Ascending aorta (tissue), 2 donors: ENCODE data around the gene ISLR. TPM values are rescaled to one million over a fixed set of nuclear protein-coding genes. Genes with fewer than 3 reads are reported as not detected.

Experiments
- DNase-seq, 2 donors: peaks; one replicate each; pipeline ENCODE4 v3.0.0-alpha.2; 2019; ENCODE audit warnings: low spot score in 2 of 2
- H3K27ac ChIP-seq, 2 donors: fragments of 200-600 bp; sonication (generic); one replicate each; pipeline ENCODE4 v1.5.1; 2016 to 2017; ENCODE audit warnings: mild to moderate bottlenecking in 1 of 2
- H3K27me3 ChIP-seq: fragments of 200-600 bp; sonication (generic); one replicate; pipeline ENCODE4 v1.5.1; 2017
- H3K36me3 ChIP-seq, 2 donors: fragments of 200-600 bp; sonication (generic); one replicate each; pipeline ENCODE4 v1.5.1; 2016
- H3K4me1 ChIP-seq, 2 donors: fragments of 200-600 bp; sonication (generic); one replicate each; pipeline ENCODE4 v1.5.1; 2016 to 2017; ENCODE audit warnings: mild to moderate bottlenecking in 1 of 2
- H3K4me3 ChIP-seq, 2 donors: fragments of 200-600 bp; sonication (generic); one replicate each; pipeline ENCODE4 v1.5.1; 2016 to 2017; ENCODE audit warnings: mild to moderate bottlenecking in 1 of 2
- H3K9me3 ChIP-seq, 2 donors: fragments of 200-600 bp; sonication (generic); one replicate each; pipeline ENCODE4 v1.5.1; 2016
- intact Hi-C: fragments of 100-400 bp; cut with DNase I; formaldehyde crosslinking; loops from one replicate; pipeline ENCODE4 v1.15.1; 2023
- total RNA-seq: library from RNA; depleted of rRNA; stranded (reverse); fragments of >200 nt; gene quantifications from one replicate; pipeline ENCODE4 v1.1.0, GENCODE V29; 2016
- TF ChIP-seq, protein P1 (sequence below), 3 experiments: fragments of 200-600 bp in 2 of 3; fragments of 450-650 bp in 1 of 3; sonication (generic) in 2 of 3; IDR thresholded peaks; one replicate each; pipeline ENCODE4 v1.5.1; 2016 to 2019; ENCODE audit warnings: antibody characterized with exemption in 3 of 3, mild to moderate bottlenecking in 1 of 3, moderate library complexity in 1 of 3

Gene ISLR, protein sequence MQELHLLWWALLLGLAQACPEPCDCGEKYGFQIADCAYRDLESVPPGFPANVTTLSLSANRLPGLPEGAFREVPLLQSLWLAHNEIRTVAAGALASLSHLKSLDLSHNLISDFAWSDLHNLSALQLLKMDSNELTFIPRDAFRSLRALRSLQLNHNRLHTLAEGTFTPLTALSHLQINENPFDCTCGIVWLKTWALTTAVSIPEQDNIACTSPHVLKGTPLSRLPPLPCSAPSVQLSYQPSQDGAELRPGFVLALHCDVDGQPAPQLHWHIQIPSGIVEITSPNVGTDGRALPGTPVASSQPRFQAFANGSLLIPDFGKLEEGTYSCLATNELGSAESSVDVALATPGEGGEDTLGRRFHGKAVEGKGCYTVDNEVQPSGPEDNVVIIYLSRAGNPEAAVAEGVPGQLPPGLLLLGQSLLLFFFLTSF
- total RNA-seq: 211 TPM

DNA sequence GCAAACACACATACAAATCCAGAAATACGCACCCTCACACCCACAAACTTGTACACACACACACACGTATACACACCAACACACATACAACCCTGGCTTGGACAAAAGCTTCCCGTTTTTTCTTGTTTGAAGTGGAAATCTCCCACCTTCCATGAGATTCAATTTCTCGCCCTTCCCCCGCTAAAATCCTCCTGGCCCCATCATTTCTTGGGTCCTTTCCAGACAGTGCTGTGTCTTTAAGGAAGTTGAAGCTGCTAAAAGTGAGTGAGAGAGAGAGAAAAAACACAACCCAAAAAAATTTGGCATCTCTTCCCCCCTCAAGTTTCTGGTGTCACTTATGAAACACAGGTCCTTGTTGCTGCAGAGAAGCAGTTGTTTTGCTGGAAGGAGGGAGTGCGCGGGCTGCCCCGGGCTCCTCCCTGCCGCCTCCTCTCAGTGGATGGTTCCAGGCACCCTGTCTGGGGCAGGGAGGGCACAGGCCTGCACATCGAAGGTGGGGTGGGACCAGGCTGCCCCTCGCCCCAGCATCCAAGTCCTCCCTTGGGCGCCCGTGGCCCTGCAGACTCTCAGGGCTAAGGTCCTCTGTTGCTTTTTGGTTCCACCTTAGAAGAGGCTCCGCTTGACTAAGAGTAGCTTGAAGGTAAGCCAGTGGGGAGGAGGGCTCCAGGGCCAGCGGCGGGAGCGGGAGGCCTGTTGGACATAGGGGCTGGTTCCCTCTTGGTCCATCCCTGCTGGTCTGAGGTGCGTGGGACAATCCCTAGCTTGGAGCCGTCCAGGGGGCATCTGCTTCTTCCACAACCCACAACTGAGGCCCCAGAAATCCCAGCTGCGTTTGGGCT, at the start of gene ISLR:
ISLR (plus strand) TSS at position 331 of the 839 bp plus-strand sequence. CDS start 1,149 bp downstream, outside the sequence.
- TF ChIP-seq, protein P1, sequence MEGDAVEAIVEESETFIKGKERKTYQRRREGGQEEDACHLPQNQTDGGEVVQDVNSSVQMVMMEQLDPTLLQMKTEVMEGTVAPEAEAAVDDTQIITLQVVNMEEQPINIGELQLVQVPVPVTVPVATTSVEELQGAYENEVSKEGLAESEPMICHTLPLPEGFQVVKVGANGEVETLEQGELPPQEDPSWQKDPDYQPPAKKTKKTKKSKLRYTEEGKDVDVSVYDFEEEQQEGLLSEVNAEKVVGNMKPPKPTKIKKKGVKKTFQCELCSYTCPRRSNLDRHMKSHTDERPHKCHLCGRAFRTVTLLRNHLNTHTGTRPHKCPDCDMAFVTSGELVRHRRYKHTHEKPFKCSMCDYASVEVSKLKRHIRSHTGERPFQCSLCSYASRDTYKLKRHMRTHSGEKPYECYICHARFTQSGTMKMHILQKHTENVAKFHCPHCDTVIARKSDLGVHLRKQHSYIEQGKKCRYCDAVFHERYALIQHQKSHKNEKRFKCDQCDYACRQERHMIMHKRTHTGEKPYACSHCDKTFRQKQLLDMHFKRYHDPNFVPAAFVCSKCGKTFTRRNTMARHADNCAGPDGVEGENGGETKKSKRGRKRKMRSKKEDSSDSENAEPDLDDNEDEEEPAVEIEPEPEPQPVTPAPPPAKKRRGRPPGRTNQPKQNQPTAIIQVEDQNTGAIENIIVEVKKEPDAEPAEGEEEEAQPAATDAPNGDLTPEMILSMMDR (IDR thresholded peaks at IDR 0.05): no peak
- intact Hi-C loops: loop anchor here (2.0 kb wide), 1 partner anchor 17 kb away; no protein-coding TSS in a partner anchor
- no peak for DNase-seq
- Histone ChIP-seq H3K36me3 (peaks cover 0 to 7% of the 10 kb centered on the region in 2 donors), H3K4me3 (peak within 1 kb of the TSS; percentile 51 to 57), H3K4me1 (peaks cover 37 to 61% of the 10 kb centered on the region in 2 donors), H3K27ac (peak within 1 kb of the TSS; percentile 83 to 85), H3K9me3 (no peaks in the 10 kb centered on the region), H3K27me3 (no peaks in the 10 kb centered on the region)

DNA sequence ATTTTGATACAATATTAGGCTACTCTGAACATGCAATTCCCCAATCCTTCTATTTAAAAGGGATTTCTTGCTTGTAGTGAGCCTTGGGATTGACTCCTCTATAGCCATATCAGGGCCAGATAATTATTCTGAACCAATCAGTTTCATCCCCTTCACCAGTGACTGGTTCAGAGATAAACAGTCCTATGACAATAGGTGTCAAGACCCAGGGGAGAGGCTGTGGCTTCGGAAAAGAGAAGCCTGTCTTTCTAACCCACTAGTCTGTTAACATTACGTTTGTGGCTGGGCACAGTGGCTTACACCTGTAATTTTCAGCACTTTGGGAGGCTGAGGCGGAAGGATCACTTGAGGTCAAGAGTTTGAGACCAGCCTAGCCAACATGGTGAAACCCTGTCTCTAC, 49.3 kb upstream of the ISLR start:
- DNase-seq: no peak
- TF ChIP-seq, protein P1 (IDR thresholded peaks at IDR 0.05): no peak
- H3K27me3 ChIP-seq: no peaks in the 10 kb centered on the region
- intact Hi-C loops: loop anchor here (10.0 kb wide), 1 partner anchor 1151 kb away; no protein-coding TSS in a partner anchor
- H3K27ac ChIP-seq: no peak overlapping the region
- H3K9me3 ChIP-seq: no peaks in the 10 kb centered on the region
- peaks cover 0 to 4% of the 10 kb centered on the region in 2 donors for H3K4me1 ChIP-seq
- no peak overlapping the region for H3K4me3 ChIP-seq
- H3K36me3 ChIP-seq: no peaks in the 10 kb centered on the region

DNA sequence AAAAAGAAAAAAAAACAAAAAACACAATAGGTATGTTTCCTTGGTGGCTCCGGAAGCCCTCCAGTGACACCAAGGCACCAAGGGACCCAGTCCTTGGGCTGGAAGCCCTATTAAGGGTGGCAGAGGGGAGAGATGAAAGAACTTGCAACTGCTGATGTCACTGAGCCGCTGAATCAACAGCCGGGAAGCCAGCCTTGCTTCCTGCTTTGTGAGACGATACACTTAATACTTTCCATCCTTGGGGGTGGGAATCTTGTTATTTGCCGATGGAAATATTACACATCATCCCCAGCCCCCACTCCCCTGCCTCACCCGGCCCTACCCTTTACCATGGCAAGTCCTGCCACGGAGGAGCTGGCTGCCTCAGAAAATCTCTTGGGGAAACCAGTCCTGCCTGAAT, 48.8 kb upstream of the ISLR start:
- H3K4me1 ChIP-seq: peaks cover 0 to 9% of the 10 kb centered on the region in 2 donors
- H3K36me3 ChIP-seq: no peaks in the 10 kb centered on the region
- peaks cover 3% of the 10 kb centered on the region for H3K27me3 ChIP-seq
- H3K9me3 ChIP-seq: no peaks in the 10 kb centered on the region
- H3K27ac ChIP-seq: no peak overlapping the region
- TF ChIP-seq, protein P1 (IDR thresholded peaks at IDR 0.05): no peak
- H3K4me3 ChIP-seq: no peak overlapping the region
- intact Hi-C loops: loop anchor here (5.0 to 10.0 kb wide), 4 partner anchors 72 to 1150 kb away; no protein-coding TSS in a partner anchor
- no peak for DNase-seq

DNA sequence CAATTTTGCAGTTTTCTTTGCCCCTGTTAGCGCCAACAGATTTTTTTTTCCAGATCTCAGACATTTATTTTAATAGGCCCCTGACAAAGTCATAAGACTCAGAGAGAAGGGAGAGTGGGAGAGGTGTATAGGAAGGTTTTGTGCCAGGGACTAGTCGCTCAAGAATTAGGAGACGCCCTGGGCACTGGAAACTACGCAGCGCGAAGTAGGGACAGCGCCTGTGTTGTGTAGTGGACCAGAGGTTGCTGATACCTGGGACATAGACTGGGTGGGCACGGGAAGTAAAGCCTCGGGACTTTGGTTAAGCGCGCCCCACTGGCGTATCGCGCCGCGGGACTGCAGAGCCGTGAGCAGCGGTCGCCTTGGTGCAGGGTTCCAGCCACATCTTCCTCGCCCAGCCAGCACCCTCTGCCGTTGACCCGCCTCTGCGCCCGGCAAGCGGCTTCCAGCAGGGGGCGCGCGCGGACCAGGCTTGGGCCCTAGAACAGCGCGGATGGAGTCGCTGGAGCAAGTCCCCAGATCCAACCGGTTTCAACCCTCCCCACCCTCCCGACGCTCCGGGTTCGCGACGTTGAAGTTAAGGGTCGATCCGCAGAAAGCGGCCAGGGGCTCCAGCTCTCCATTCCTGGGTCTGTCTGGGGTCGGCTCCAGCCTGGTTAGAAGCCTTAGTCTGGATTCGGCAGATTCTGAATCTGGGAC, 46.1 kb upstream of the ISLR start:
- H3K27me3 ChIP-seq: peaks cover 19% of the 10 kb centered on the region
- no peaks in the 10 kb centered on the region for H3K36me3 ChIP-seq
- intact Hi-C loops: loop anchor here (1.0 to 10.0 kb wide), 6 partner anchors 75 to 1147 kb away; no protein-coding TSS in a partner anchor
- no peaks in the 10 kb centered on the region for H3K9me3 ChIP-seq
- TF ChIP-seq, protein P1 (IDR thresholded peaks at IDR 0.05): peak; percentile 98 to 99 (median 98)
- H3K4me1 ChIP-seq: peaks cover 0 to 15% of the 10 kb centered on the region in 2 donors
- peak; percentile 33 to 94 for DNase-seq
- peak overlapping the region; percentile 41 to 57 for H3K4me3 ChIP-seq
- no peak overlapping the region for H3K27ac ChIP-seq
